Stomach (tissue), 4 donors: ENCODE results near the gene ITGB8.

Experiments used
- CTCF ChIP-seq, 7 experiments: fragments of 450-650 bp in 4 of 7; fragments of 200-600 bp in 3 of 7; sonication (generic) in 3 of 7; IDR thresholded peaks; one replicate each; pipeline ENCODE4 v1.5.1; 2016 to 2019; ENCODE audit warnings: antibody characterized with exemption in 7 of 7, control low read depth in 2 of 7, mild to moderate bottlenecking in 1 of 7
- EP300 ChIP-seq: sonication (generic); formaldehyde crosslinking; IDR thresholded peaks from one replicate; pipeline ENCODE4 v1.6.1; 2017; ENCODE audit warnings: antibody characterized with exemption
- POLR2A ChIP-seq, 4 donors: fragments of 450-650 bp; IDR thresholded peaks; one replicate each; pipeline ENCODE4 v1.6.1; 2016; ENCODE audit warnings: antibody characterized with exemption in 4 of 4, control low read depth in 2 of 4, mild to moderate bottlenecking in 1 of 4, moderate library complexity in 1 of 4
- POLR2AphosphoS5 ChIP-seq, 3 donors: sonication (generic); formaldehyde crosslinking; IDR thresholded peaks; one replicate each; pipeline ENCODE4 v1.6.1; 2016; ENCODE audit warnings: antibody characterized with exemption in 3 of 3

GRCh38 chr7:20354610-20355528, 24.2 kb downstream of the ITGB8 start:
- TF ChIP-seq CTCF (IDR thresholded peaks at IDR 0.05) (no peak), POLR2AphosphoS5 (IDR thresholded peaks at IDR 0.05) (no peak), POLR2A (IDR thresholded peaks at IDR 0.05) (no peak), EP300 (no peak)
